ENCODE measurements around the gene RALGAPB.
"Not testable (repeated sequence)": the region's sequence is repeated elsewhere in the genome, so short reads cannot be mapped to it uniquely, and the experiment has no call there.

GRCh38 chr20:38460631-38461030, 12.0 kb upstream of the RALGAPB start:
- TF ChIP-seq CTCF (IDR thresholded peaks at IDR 0.05; ENCODE audit: low read depth, low read length); POLR2A (IDR thresholded peaks at IDR 0.05; ENCODE audit: extremely low read depth, insufficient read length); MAX (IDR thresholded peaks at IDR 0.05; ENCODE audit: low read depth, low read length); MYC (IDR thresholded peaks at IDR 0.05; ENCODE audit: low read depth, low read length): not testable (repeated sequence)

Measured in NB4 (cell line).